K562 (cell line): ENCODE data around the gene DLG4. TPM values are rescaled to one million over a fixed set of nuclear protein-coding genes. Genes with fewer than 3 reads are reported as not detected.

ENCODE experiments used
- ATF1 ChIP-seq, 2 experiments: fragments of 450-650 bp in 1 of 2; IDR thresholded peaks; 2 replicates each; pipeline ENCODE4 v1.6.1; 2016; ENCODE audit warnings: missing compliant biosample characterization in 1 of 2, missing genetic modification characterization in 1 of 2
- CTCF ChIP-seq, 3 experiments: IDR thresholded peaks in 2 of 3; conservative IDR thresholded peaks in 1 of 3; 2 replicates each; pipeline ENCODE4 v1.5.1; 2011 to 2012; ENCODE audit warnings: low read length in 3 of 3, mild to moderate bottlenecking in 3 of 3, control low read depth in 2 of 3, improper control_type of control experiment in 1 of 3, inconsistent platforms in 1 of 3, low read depth in 1 of 3, mixed read lengths in 1 of 3, moderate library complexity in 1 of 3; ENCODE audit not compliant: insufficient read depth in 2 of 3
- MAX ChIP-seq: sonication (generic); formaldehyde crosslinking; IDR thresholded peaks from 2 replicates; pipeline ENCODE4 v1.9.0; 2022; ENCODE audit warnings: mild to moderate bottlenecking, missing genetic modification reagents
- MIER1 ChIP-seq: fragments of 450-650 bp; IDR thresholded peaks from 2 replicates; pipeline ENCODE4 v1.6.1; 2016; ENCODE audit warnings: antibody characterized with exemption, mild to moderate bottlenecking, low read depth
- MNT ChIP-seq, 2 experiments: fragments of 450-650 bp; conservative IDR thresholded peaks; 2 replicates each; pipeline ENCODE4 v1.6.1; 2017; ENCODE audit warnings: mild to moderate bottlenecking in 2 of 2, moderate library complexity in 2 of 2
- POLR2B ChIP-seq: fragments of 450-650 bp; IDR thresholded peaks from 2 replicates; pipeline ENCODE4 v1.6.1; 2018; ENCODE audit warnings: low read depth; ENCODE audit not compliant: partially characterized antibody
- PPARD ChIP-seq: fragments of 250-450 bp; sonication (Bioruptor Pico); IDR thresholded peaks from 2 replicates; pipeline ENCODE4 v1.8.0; 2022; ENCODE audit warnings: inconsistent platforms, mild to moderate bottlenecking, moderate library complexity
- TFAP4 ChIP-seq: sonication (generic); formaldehyde crosslinking; IDR thresholded peaks from 2 replicates; pipeline ENCODE4 v1.8.0; 2022; ENCODE audit warnings: missing genetic modification reagents, mild to moderate bottlenecking, moderate library complexity, borderline replicate concordance
- VEZF1 ChIP-seq: fragments of 200-800 bp; sonication (Bioruptor generic); IDR thresholded peaks from 2 replicates; pipeline ENCODE4 v1.6.1; 2017; ENCODE audit warnings: missing genetic modification characterization, missing compliant biosample characterization
- ZMIZ1 ChIP-seq, 2 experiments: fragments of 150-350 bp in 1 of 2; IDR thresholded peaks; 2 replicates each; pipeline ENCODE4 v1.6.1; 2012 to 2016; ENCODE audit warnings: low read depth in 2 of 2, low read length in 2 of 2, mild to moderate bottlenecking in 1 of 2, moderate library complexity in 1 of 2
- ZNF395 ChIP-seq: fragments of 200-800 bp; sonication (Bioruptor generic); IDR thresholded peaks from 2 replicates; pipeline ENCODE4 v1.6.1; 2017; ENCODE audit warnings: missing genetic modification characterization, missing compliant biosample characterization
- ZNF586 ChIP-seq: fragments of 450-650 bp; formaldehyde crosslinking; conservative IDR thresholded peaks from 2 replicates; pipeline ENCODE4 v1.4.0; 2020; ENCODE audit warnings: mild to moderate bottlenecking, moderate library complexity
- ZSCAN32 ChIP-seq: fragments of 450-650 bp; formaldehyde crosslinking; IDR thresholded peaks from 2 replicates; pipeline ENCODE4 v1.4.0; 2020; ENCODE audit warnings: mild to moderate bottlenecking, moderate library complexity
- polyA plus RNA-seq, 8 experiments: library from polyadenylated mRNA; depleted of rRNA in 4 of 8; stranded (reverse) in 5 of 8; unstranded in 3 of 8; fragments of >200 nt; fragmentation: Nextera tagmentation in 2 of 8; fragmentation: Illumina TruSeq in 1 of 8; extraction: Ambion mirVana in 2 of 8; extraction: Trizol in 1 of 8; gene quantifications; 2 replicates each; pipeline versions ENCODE4 v1.2.1 to v1.2.3, GENCODE V29; 2011 to 2014; ENCODE audit warnings: inconsistent platforms in 1 of 8, missing spikeins in 1 of 8
- total RNA-seq, 7 experiments: library from RNA; depleted of rRNA in 6 of 7; stranded (reverse); fragments of >200 nt in 6 of 7; fragmentation: Illumina TruSeq in 2 of 7; extraction: Trizol in 2 of 7; gene quantifications; 2 replicates each; pipeline versions ENCODE4 v1.2.1 to v1.2.3, GENCODE V29; 2011 to 2021; ENCODE audit warnings: low replicate concordance in 1 of 7

DLG4 gene
- total and polyA plus RNA-seq, 9 of the 15 experiments (the other 6 are each of a cell fraction or from before 2014, with no cell fraction given) = 0.03 to 12.0 (median 4.1) TPM

GRCh38 chr17:7214300-7215135 is 5.1 kb downstream of the DLG4 start (continued):
- TF ChIP-seq VEZF1 (CRISPR knock-in tag) (peak; percentile 92), MIER1 (0 out of 2 replicates have a peak, but pooled peaks have one; percentile 13), MNT (conservative IDR thresholded peaks at IDR 0.05) (peak in 1 of 2 experiments; percentile 29; a peak in 1 of 4 replicates), MAX (CRISPR knock-in tag) (peak; percentile 33), PPARD (no peak), ZSCAN32 (no peak), CTCF (IDR thresholded peaks at IDR 0.05 in 2 of 3, conservative IDR thresholded peaks at IDR 0.05 in 1 of 3; ENCODE audit: insufficient read depth in 2 of 3, low read depth in 1 of 3, low read length in 3 of 3) (peak; percentile 41 to 76 (median 59); a peak in 5 of 6 replicates), ZMIZ1 (IDR thresholded peaks at IDR 0.05; ENCODE audit: low read depth in 2 of 2, low read length in 2 of 2) (0 out of 4 replicates have a peak, but pooled peaks have one; percentile 25 to 30), ZNF586 (CRISPR knock-in tag) (no peak), POLR2B (no peak), ZNF395 (CRISPR knock-in tag) (0 out of 2 replicates have a peak, but pooled peaks have one; percentile 43), ATF1 (CRISPR knock-in tag; IDR thresholded peaks at IDR 0.05) (no peak), ATF1 (tag; IDR thresholded peaks at IDR 0.05) (peak; percentile 64), TFAP4 (peak; percentile 63)
